ACC112 (cell line): ENCODE results near the gene RABGGTA.
"Not testable (repeated sequence)": the region's sequence is repeated elsewhere in the genome, so short reads cannot be mapped to it uniquely, and the experiment has no call there.

Experiments used
- H2AFZ ChIP-seq: fragments of 200-600 bp; sonication (generic); one replicate; pipeline ENCODE4 v1.6.0; 2017; ENCODE audit warnings: antibody characterized with exemption, low read length; ENCODE audit not compliant: unreplicated experiment
- H3K27ac ChIP-seq: fragments of 200-600 bp; sonication (generic); 2 replicates; pipeline ENCODE4 v1.5.1; 2014; ENCODE audit warnings: low read depth, mild to moderate bottlenecking, antibody characterized with exemption, low read length, moderate library complexity
- H3K27me3 ChIP-seq: fragments of 200-600 bp; sonication (generic); 2 replicates; pipeline ENCODE4 v1.6.1; 2014; ENCODE audit warnings: mild to moderate bottlenecking, antibody characterized with exemption, low read length, moderate library complexity, mixed read lengths; ENCODE audit not compliant: insufficient read depth
- H3K36me3 ChIP-seq: fragments of 200-600 bp; sonication (generic); 2 replicates; pipeline ENCODE4 v1.6.1; 2016; ENCODE audit warnings: mild to moderate bottlenecking, antibody characterized with exemption, low read length, moderate library complexity, mixed read lengths; ENCODE audit not compliant: insufficient read depth
- H3K4me1 ChIP-seq: fragments of 200-600 bp; sonication (generic); one replicate; pipeline ENCODE4 v1.6.1; 2016; ENCODE audit warnings: low read length, mixed read lengths; ENCODE audit not compliant: insufficient read depth, unreplicated experiment, control insufficient read depth
- H3K4me3 ChIP-seq: fragments of 200-600 bp; sonication (generic); 2 replicates; pipeline ENCODE4 v1.5.1; 2014; ENCODE audit warnings: mild to moderate bottlenecking, low read depth, low read length
- H3K79me2 ChIP-seq: fragments of 200-600 bp; sonication (generic); one replicate; pipeline ENCODE4 v1.6.0; 2016; ENCODE audit warnings: low read length; ENCODE audit not compliant: control insufficient read depth, unreplicated experiment, insufficient read depth

RABGGTA gene

GRCh38 chr14:24226473-24226872, 44.9 kb downstream of the RABGGTA start:
- Histone ChIP-seq H3K79me2 (peaks cover 75% of the 10 kb centered on the region), H3K36me3 (peaks cover 8% of the 10 kb centered on the region; the same call in 1 of the 2 replicates), H3K4me1 (peaks cover 34% of the 10 kb centered on the region), H2AFZ (no peak overlapping the region), H3K27me3 (no peaks in the 10 kb centered on the region), H3K4me3 (no peak overlapping the region), H3K27ac (0 out of 2 replicates have a peak overlapping the region, but pooled peaks have one; percentile 16)

DNA sequence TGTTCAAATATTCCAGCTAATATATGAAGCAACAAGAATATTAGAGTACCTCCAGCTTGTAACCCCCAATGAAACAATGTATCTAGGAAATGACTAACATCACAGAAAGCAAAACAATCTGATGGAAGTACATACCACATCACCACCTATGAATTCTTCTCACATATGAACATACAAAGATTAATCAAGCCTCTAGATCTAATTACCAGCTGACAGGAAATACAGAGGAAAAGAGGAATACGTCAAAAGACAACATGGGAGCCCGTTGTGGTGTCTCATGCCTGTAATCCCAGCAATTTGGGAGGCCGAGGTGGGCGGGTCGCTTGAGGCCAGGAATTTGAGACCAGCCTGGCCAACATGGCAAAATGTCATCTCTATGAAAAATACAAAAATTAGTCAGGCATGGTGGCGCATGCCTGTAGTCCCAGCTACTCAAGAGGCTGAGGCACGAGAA, 46.8 kb downstream of the RABGGTA start:
- peaks cover 76% of the 10 kb centered on the region for H3K79me2 ChIP-seq
- peak overlapping the region; percentile 0 for H2AFZ ChIP-seq
- peak overlapping the region; percentile 15; the same call in 1 of the 2 replicates for H3K4me3 ChIP-seq
- peaks cover 8% of the 10 kb centered on the region; the same call in 1 of the 2 replicates for H3K36me3 ChIP-seq
- peak overlapping the region; percentile 80 for H3K27ac ChIP-seq
- no peaks in the 10 kb centered on the region for H3K27me3 ChIP-seq
- H3K4me1 ChIP-seq = peaks cover 27% of the 10 kb centered on the region

GRCh38 chr14:24222987-24223386, 48.4 kb downstream of the RABGGTA start:
- Histone ChIP-seq H3K79me2 (peaks cover 65% of the 10 kb centered on the region), H3K4me1 (peaks cover 27% of the 10 kb centered on the region)
- H3K27ac ChIP-seq, H2AFZ ChIP-seq, H3K27me3 ChIP-seq, H3K4me3 ChIP-seq, H3K36me3 ChIP-seq: not testable (repeated sequence)

DNA sequence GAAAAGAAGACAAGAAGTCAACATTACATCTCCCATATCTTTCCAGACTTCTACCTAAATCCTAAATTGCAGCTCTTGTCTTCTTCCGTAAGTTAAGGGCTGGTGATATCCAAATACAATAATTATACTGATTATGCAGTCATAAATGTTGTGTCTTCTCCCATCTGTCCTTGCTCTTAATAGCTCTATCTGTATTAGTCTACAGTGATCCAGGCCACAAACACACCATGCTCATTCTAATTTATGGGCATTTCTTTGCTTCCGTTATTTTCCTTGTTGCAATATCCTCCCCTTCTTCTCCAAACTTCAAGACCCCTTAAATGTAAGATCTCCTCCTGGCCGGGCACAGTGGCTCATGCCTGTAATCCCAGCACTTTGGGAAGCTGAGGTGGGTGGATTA, 51.9 kb downstream of the RABGGTA start:
- Histone ChIP-seq H3K27me3 (no peaks in the 10 kb centered on the region), H3K79me2 (peaks cover 32% of the 10 kb centered on the region), H3K4me1 (peaks cover 7% of the 10 kb centered on the region), H2AFZ (no peak overlapping the region), H3K27ac (no peak overlapping the region), H3K36me3 (no peaks in the 10 kb centered on the region), H3K4me3 (no peak overlapping the region)

DNA sequence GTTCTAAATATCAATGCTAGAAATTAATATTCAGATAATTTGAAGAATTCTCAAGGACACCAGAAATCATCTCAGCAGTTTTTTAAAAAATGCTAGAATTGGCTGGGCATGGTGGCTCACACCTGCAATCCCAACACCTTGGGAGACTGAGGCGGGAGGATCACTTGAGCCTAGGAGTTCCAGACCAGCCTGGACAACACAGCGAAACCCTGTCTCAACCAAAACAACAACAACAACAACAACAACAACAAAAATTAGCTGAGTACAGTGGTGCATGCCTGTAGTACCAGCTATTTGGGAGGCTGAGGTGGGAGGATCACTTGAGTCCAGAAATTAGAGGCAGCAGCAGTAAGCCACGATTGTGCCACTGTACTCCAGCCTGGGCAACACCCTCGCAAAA, 52.3 kb downstream of the RABGGTA start:
- Histone ChIP-seq H3K27me3 (no peaks in the 10 kb centered on the region), H3K36me3 (no peaks in the 10 kb centered on the region), H3K79me2 (peaks cover 27% of the 10 kb centered on the region)

GRCh38 chr14:24216876-24217275, 54.5 kb downstream of the RABGGTA start:
- not testable (repeated sequence) for H2AFZ ChIP-seq, H3K36me3 ChIP-seq, H3K27me3 ChIP-seq, H3K27ac ChIP-seq, H3K4me3 ChIP-seq
- peaks cover 22% of the 10 kb centered on the region for H3K79me2 ChIP-seq
- H3K4me1 ChIP-seq = peaks cover 10% of the 10 kb centered on the region

More for the DNA sequence above, 52.3 kb downstream of the RABGGTA start:
- Histone ChIP-seq H3K4me3 (no peak overlapping the region), H2AFZ (no peak overlapping the region), H3K4me1 (peaks cover 5% of the 10 kb centered on the region), H3K27ac (no peak overlapping the region)

- peaks cover 27% of the 10 kb centered on the region for H3K79me2 ChIP-seq
- H3K4me3 ChIP-seq = peak overlapping the region; percentile 94
- no peak overlapping the region for H2AFZ ChIP-seq
- H3K36me3 ChIP-seq = no peaks in the 10 kb centered on the region
- H3K27me3 ChIP-seq = no peaks in the 10 kb centered on the region
- peaks cover 10% of the 10 kb centered on the region for H3K4me1 ChIP-seq
- H3K27ac ChIP-seq = peak overlapping the region; percentile 20
Observed at GRCh38 chr14:24216345-24216699, 55.1 kb downstream of the RABGGTA start.
